Posterior vena cava (tissue), 2 donors: ENCODE measurements around the gene CYB5D1. TPM values are rescaled to one million over a fixed set of nuclear protein-coding genes. Genes with fewer than 3 reads are reported as not detected.

Experiments used
- DNase-seq: peaks from one replicate; pipeline ENCODE4 v3.0.0-alpha.2; 2020; ENCODE audit warnings: low spot score
- intact Hi-C, 2 donors: fragments of 100-400 bp; cut with DNase I; formaldehyde crosslinking; loops; one replicate each; pipeline versions ENCODE4 v1.14.1 to v1.14.2; 2022 to 2023
- total RNA-seq, 2 donors: library from RNA; stranded (reverse); fragmentation: NEBNext Ultra II Directional; extraction: Animal tissue kit (Norgen Biotek cat#: 25700); gene quantifications; one replicate each; pipeline ENCODE4 v1.2.1, GENCODE V29; 2021
- donor health status: DM: yes; HTN: yes; CAD: no.
- donor health status: DM: yes; HTN: yes; CAD: no.

The CYB5D1 gene
- total RNA-seq, 2 donors from 2014 or later, result 8.9 TPM

- intact Hi-C loops, result no loop called here
Observed at GRCh38 chr17:7842380-7843256, 15.2 kb upstream of the CYB5D1 start.

DNA sequence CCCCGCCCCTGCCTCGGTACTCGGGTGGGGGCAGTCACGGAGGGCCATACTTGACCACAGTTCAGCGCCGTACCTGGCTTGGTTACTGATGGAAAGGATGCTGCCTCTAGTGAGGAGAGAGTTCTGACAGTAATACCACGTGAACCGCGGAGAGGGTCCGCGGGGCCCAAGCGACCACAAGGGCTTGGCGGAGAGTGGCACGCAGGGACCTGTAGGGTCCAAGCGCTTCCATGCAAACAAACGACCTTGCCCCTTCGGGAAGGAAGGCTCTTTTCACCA lies 14.6 kb upstream of the CYB5D1 start:
- DNase-seq, result no peak
- intact Hi-C loops, result no loop called here

More at GRCh38 chr17:7842380-7843256, 15.2 kb upstream of the CYB5D1 start:
- DNase-seq, result peak; percentile 95

GRCh38 chr17:7843536-7844291 lies 14.1 kb upstream of the CYB5D1 start:
- intact Hi-C loops, result no loop called here
- DNase-seq, result peak; percentile 95

GRCh38 chr17:7844292-7845154 lies 13.3 kb upstream of the CYB5D1 start:
- intact Hi-C loops, result no loop called here
- peak; percentile 97 for DNase-seq

- no peak for DNase-seq
- intact Hi-C loops, result no loop called here
Observed at GRCh38 chr17:7845359-7846062, 12.3 kb upstream of the CYB5D1 start.

DNA sequence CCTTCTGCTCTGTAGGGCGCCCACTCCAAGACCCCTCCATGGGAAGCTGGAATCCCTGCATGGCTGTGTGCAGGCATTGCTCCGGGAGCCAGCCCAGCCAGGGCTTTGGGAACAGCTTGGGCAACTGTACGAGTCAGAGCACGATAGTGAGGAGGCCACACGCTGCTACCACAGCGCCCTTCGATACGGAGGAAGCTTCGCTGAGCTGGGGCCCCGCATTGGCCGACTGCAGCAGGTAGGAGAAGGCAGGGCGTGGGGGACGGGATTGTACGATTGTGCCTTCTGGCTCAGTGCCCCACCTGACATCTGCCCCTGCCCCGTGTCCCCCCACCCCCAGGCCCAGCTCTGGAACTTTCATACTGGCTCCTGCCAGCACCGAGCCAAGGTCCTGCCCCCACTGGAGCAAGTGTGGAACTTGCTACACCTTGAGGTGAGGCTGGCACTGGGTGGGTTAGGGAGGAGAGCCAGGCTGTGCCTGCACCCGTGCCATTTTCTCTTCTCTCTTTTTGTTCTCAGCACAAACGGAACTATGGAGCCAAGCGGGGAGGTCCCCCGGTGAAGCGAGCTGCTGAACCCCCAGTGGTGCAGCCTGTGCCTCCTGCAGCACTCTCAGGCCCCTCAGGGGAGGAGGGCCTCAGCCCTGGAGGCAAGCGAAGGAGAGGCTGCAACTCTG lies 11.6 kb upstream of the CYB5D1 start:
- intact Hi-C loops, result no loop called here
- DNase-seq, result peak; percentile 78

DNA sequence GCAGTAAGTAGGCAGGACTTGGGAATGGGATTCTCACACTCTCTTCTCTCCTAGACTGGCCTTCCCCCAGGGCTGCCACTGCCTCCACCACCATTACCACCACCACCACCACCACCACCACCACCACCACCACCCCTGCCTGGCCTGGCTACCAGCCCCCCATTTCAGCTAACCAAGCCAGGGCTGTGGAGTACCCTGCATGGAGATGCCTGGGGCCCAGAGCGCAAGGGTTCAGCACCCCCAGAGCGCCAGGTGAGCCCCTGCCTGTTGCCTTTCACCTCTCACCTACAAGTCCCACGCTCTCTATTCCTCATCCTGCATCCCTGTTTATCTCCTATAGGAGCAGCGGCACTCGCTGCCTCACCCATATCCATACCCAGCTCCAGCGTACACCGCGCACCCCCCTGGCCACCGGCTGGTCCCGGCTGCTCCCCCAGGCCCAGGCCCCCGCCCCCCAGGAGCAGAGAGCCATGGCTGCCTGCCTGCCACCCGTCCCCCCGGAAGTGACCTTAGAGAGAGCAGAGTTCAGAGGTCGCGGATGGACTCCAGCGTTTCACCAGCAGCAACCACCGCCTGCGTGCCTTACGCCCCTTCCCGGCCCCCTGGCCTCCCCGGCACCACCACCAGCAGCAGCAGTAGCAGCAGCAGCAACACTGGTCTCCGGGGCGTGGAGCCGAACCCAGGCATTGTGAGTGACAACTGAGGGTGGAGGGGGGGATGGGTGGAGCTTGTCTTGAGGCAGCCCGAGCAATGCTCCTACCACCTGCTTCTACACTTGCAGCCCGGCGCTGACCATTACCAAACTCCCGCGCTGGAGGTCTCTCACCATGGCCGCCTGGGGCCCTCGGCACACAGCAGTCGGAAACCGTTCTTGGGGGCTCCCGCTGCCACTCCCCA lies 10.8 kb upstream of the CYB5D1 start:
- DNase-seq, result peak; percentile 79
- intact Hi-C loops, result no loop called here

DNA sequence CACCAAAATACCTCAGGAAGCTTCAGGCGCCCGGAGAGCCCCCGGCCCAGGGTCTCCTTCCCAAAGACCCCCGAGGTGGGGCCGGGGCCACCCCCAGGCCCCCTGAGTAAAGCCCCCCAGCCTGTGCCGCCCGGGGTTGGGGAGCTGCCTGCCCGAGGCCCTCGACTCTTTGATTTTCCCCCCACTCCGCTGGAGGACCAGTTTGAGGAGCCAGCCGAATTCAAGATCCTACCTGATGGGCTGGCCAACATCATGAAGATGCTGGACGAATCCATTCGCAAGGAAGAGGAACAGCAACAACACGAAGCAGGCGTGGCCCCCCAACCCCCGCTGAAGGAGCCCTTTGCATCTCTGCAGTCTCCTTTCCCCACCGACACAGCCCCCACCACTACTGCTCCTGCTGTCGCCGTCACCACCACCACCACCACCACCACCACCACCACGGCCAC lies 9.6 kb upstream of the CYB5D1 start:
- intact Hi-C loops, result no loop called here
- peak; percentile 67 for DNase-seq

- DNase-seq, result no peak
- intact Hi-C loops, result no loop called here
Observed at GRCh38 chr17:7848739-7849129, 9.1 kb upstream of the CYB5D1 start.

DNA sequence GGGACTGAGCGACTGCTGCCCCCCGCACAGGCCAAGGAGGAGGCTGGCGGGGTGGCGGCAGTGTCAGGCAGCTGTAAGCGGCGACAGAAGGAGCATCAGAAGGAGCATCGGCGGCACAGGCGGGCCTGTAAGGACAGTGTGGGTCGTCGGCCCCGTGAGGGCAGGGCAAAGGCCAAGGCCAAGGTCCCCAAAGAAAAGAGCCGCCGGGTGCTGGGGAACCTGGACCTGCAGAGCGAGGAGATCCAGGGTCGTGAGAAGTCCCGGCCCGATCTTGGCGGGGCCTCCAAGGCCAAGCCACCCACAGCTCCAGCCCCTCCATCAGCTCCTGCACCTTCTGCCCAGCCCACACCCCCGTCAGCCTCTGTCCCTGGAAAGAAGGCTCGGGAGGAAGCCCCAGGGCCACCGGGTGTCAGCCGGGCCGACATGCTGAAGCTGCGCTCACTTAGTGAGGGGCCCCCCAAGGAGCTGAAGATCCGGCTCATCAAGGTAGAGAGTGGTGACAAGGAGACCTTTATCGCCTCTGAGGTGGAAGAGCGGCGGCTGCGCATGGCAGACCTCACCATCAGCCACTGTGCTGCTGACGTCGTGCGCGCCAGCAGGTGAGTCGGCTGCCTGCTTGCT lies 8.6 kb upstream of the CYB5D1 start:
- intact Hi-C loops, result no loop called here
- DNase-seq, result peak; percentile 82

DNA sequence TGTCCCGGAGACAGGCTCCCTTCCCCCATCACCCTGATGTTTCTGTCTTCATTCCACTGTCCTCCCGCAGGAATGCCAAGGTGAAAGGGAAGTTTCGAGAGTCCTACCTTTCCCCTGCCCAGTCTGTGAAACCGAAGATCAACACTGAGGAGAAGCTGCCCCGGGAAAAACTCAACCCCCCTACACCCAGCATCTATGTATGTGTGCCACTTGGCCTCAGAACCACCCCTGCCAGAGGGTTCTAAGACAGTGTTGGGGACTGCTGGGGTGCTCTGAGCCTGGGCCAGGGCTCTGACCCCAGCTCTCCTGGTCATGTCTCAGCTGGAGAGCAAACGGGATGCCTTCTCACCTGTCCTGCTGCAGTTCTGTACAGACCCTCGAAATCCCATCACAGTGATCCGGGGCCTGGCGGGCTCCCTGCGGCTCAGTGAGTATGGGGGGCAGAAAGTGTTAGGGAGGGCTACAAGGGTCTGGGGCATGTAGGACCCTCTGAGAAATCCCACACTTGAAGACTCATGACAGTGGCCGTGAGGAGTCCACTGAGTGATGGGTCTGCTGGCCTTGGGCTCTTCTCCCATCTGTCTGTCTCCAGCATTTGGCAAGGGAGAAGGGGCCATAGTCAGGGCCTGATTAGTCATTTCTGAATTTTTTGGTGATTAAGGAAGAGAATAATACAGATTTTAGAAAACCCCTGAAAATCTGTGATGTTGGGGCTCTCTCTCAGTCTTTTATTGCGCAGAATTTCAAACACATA lies 7.9 kb upstream of the CYB5D1 start:
- intact Hi-C loops, result loop anchor here (2.0 to 10.0 kb wide), 2 partner anchors 59 to 105 kb away; no protein-coding TSS in a partner anchor
- DNase-seq, result no peak

GRCh38 chr17:7850701-7851437 lies 6.9 kb upstream of the CYB5D1 start:
- no peak for DNase-seq
- intact Hi-C loops, result loop anchor here (2.0 to 10.0 kb wide), 2 partner anchors 60 to 106 kb away; no protein-coding TSS in a partner anchor

GRCh38 chr17:7851438-7852261 lies 6.2 kb upstream of the CYB5D1 start:
- intact Hi-C loops, result loop anchor here (2.0 to 10.0 kb wide), 3 partner anchors 37 to 107 kb away; no protein-coding TSS in a partner anchor
- peak; percentile 97 for DNase-seq

- DNase-seq, result no peak
- intact Hi-C loops, result loop anchor here (2.0 to 10.0 kb wide), 2 partner anchors 37 to 107 kb away; no protein-coding TSS in a partner anchor
Observed at GRCh38 chr17:7852262-7852670, 5.5 kb upstream of the CYB5D1 start.
